ENCODE measurements around the gene NFKBIZ.
A peak's percentile ranks its signal among the peaks of the same experiment; 100 is the strongest.
"Not testable (repeated sequence)": the region's sequence is repeated elsewhere in the genome, so short reads cannot be mapped to it uniquely, and the experiment has no call there.

Gene NFKBIZ

GRCh38 chr3:101900316-101900715 lies 51.0 kb downstream of the NFKBIZ start:
- H3K27ac ChIP-seq = no peak overlapping the region
- no peak for DNase-seq (ENCODE audit: low spot score)
- no peak for TF ChIP-seq CTCF (conservative IDR thresholded peaks at IDR 0.05; ENCODE audit: low read depth)
- POLR2A ChIA-PET (ENCODE audit: low non-redundant PET) = no interaction called here
- CTCF ChIA-PET = no interaction called here

- CTCF ChIA-PET = no interaction called here
- POLR2A ChIA-PET (ENCODE audit: low non-redundant PET) = no interaction called here
Measured at GRCh38 chr3:101900736-101901135, 51.4 kb downstream of the NFKBIZ start.

GRCh38 chr3:101902041-101902440 lies 52.7 kb downstream of the NFKBIZ start:
- DNase-seq (ENCODE audit: low spot score) = peak; percentile 58
- TF ChIP-seq CTCF (conservative IDR thresholded peaks at IDR 0.05; ENCODE audit: low read depth) = no peak
- CTCF ChIA-PET = interaction anchor here (0.6 kb wide), 1 partner anchor 27 kb away, joined by 3 read pairs; no protein-coding TSS in a partner anchor
- POLR2A ChIA-PET (ENCODE audit: low non-redundant PET) = no interaction called here
- H3K27ac ChIP-seq = no peak overlapping the region

More at GRCh38 chr3:101900736-101901135, 51.4 kb downstream of the NFKBIZ start:
- no peak for DNase-seq (ENCODE audit: low spot score)
- H3K27ac ChIP-seq = no peak overlapping the region
- no peak for TF ChIP-seq CTCF (conservative IDR thresholded peaks at IDR 0.05; ENCODE audit: low read depth)

GRCh38 chr3:101903451-101903871 lies 54.1 kb downstream of the NFKBIZ start:
- ChIA-PET POLR2A (ENCODE audit: low non-redundant PET) (no interaction called here), CTCF (no interaction called here)
- H3K27ac ChIP-seq = no peak overlapping the region

GRCh38 chr3:101905573-101905972 lies 56.3 kb downstream of the NFKBIZ start:
- CTCF ChIA-PET; POLR2A ChIA-PET (ENCODE audit: low non-redundant PET); H3K27ac ChIP-seq; DNase-seq (ENCODE audit: low spot score): not testable (repeated sequence)

More at GRCh38 chr3:101903451-101903871, 54.1 kb downstream of the NFKBIZ start:
- DNase-seq (ENCODE audit: low spot score) = no peak
- TF ChIP-seq CTCF (conservative IDR thresholded peaks at IDR 0.05; ENCODE audit: low read depth) = no peak
